GM23248 (cell line): Measurements from ENCODE around the gene SIPA1L3. TPM values are rescaled to one million over a fixed set of nuclear protein-coding genes. Genes with fewer than 3 reads are reported as not detected.
A peak's percentile ranks its signal among the peaks of the same experiment; 100 is the strongest.
"Not testable (repeated sequence)": the region's sequence is repeated elsewhere in the genome, so short reads cannot be mapped to it uniquely, and the experiment has no call there.

Experiments
- DNase-seq: peaks from one replicate; pipeline ENCODE4 v3.0.0-alpha.2; 2015
- H2AFZ ChIP-seq: fragments of 200-600 bp; sonication (generic); 2 replicates; pipeline ENCODE4 v1.6.1; 2016; ENCODE audit warnings: antibody characterized with exemption
- H3F3A ChIP-seq: fragments of 200-600 bp; sonication (generic); 2 replicates; pipeline ENCODE4 v1.6.1; 2016; ENCODE audit warnings: mild to moderate bottlenecking, antibody characterized with exemption, mixed run types; ENCODE audit not compliant: insufficient read depth
- H3K27ac ChIP-seq: fragments of 200-600 bp; sonication (generic); 2 replicates; pipeline ENCODE4 v1.5.1; 2016; ENCODE audit warnings: mild to moderate bottlenecking
- H3K27me3 ChIP-seq: fragments of 200-600 bp; sonication (generic); replicated peaks from 2 replicates; pipeline ENCODE4 v1.6.1; 2016; ENCODE audit warnings: mild to moderate bottlenecking; ENCODE audit not compliant: insufficient read depth
- H3K36me3 ChIP-seq: fragments of 200-600 bp; sonication (generic); 2 replicates; pipeline ENCODE4 v1.6.1; 2016; ENCODE audit warnings: low read depth, mild to moderate bottlenecking
- H3K4me1 ChIP-seq: fragments of 200-600 bp; sonication (generic); 2 replicates; pipeline ENCODE4 v1.6.1; 2016; ENCODE audit warnings: mild to moderate bottlenecking; ENCODE audit not compliant: insufficient read depth
- H3K4me2 ChIP-seq: fragments of 200-600 bp; sonication (generic); one replicate; pipeline ENCODE4 v1.6.1; 2016; ENCODE audit warnings: mild to moderate bottlenecking; ENCODE audit not compliant: unreplicated experiment
- H3K4me3 ChIP-seq: fragments of 200-600 bp; sonication (generic); 2 replicates; pipeline ENCODE4 v1.5.1; 2016; ENCODE audit warnings: mild to moderate bottlenecking
- H3K79me2 ChIP-seq: fragments of 200-600 bp; sonication (generic); 2 replicates; pipeline ENCODE4 v1.6.1; 2016; ENCODE audit warnings: mild to moderate bottlenecking; ENCODE audit not compliant: insufficient read depth
- H3K9ac ChIP-seq: fragments of 200-600 bp; sonication (generic); 2 replicates; pipeline ENCODE4 v1.6.1; 2016; ENCODE audit warnings: mild to moderate bottlenecking
- H3K9me2 ChIP-seq: fragments of 200-600 bp; sonication (generic); 2 replicates; pipeline ENCODE4 v1.6.1; 2016; ENCODE audit warnings: mixed run types, mild to moderate bottlenecking, moderate library complexity; ENCODE audit not compliant: insufficient read depth
- H3K9me3 ChIP-seq: fragments of 200-600 bp; sonication (generic); one replicate; pipeline ENCODE4 v1.6.1; 2017; ENCODE audit warnings: low read depth
- H4K20me1 ChIP-seq: fragments of 200-600 bp; sonication (generic); 2 replicates; pipeline ENCODE4 v1.6.0; 2016; ENCODE audit not compliant: insufficient read depth
- EZH2 ChIP-seq: fragments of 200-600 bp; sonication (generic); IDR thresholded peaks from 2 replicates; pipeline ENCODE4 v1.6.1; 2018; ENCODE audit warnings: antibody characterized with exemption, mild to moderate bottlenecking; ENCODE audit not compliant: insufficient read depth, poor library complexity, severe bottlenecking
- EZH2phosphoT487 ChIP-seq: fragments of 200-600 bp; sonication (generic); IDR thresholded peaks from 2 replicates; pipeline ENCODE4 v1.6.1; 2018; ENCODE audit warnings: antibody characterized with exemption, moderate library complexity, mild to moderate bottlenecking, low read depth; ENCODE audit not compliant: insufficient read depth
- WGBS, 2 experiments: methylation state at CpG; one replicate each; pipeline ENCODE4 v1.1.6; 2015 to 2017; ENCODE audit warnings: low lambda C conversion rate in 2 of 2, low coverage in 1 of 2; ENCODE audit errors: missing lambda C conversion rate in 2 of 2; 5-methylcytosine and 5-hydroxymethylcytosine counted together
- in situ Hi-C: fragments of 300-500 bp; cut with MboI; formaldehyde crosslinking; loops from 2 replicates; pipeline ENCODE4 v1.15.0; 2020
- polyA plus RNA-seq: library from polyadenylated mRNA; unstranded; fragments of >200 nt; fragmentation: Nextera tagmentation; extraction: Ambion mirVana; gene quantifications from 2 replicates; pipeline ENCODE4 v1.2.1, GENCODE V29; 2016
- total RNA-seq: library from RNA; depleted of rRNA; stranded (reverse); fragments of >200 nt; shearing (Covaris generic); gene quantifications from 2 replicates; pipeline ENCODE4 v1.2.3, GENCODE V29; 2014; rRNA removed

Gene SIPA1L3, protein sequence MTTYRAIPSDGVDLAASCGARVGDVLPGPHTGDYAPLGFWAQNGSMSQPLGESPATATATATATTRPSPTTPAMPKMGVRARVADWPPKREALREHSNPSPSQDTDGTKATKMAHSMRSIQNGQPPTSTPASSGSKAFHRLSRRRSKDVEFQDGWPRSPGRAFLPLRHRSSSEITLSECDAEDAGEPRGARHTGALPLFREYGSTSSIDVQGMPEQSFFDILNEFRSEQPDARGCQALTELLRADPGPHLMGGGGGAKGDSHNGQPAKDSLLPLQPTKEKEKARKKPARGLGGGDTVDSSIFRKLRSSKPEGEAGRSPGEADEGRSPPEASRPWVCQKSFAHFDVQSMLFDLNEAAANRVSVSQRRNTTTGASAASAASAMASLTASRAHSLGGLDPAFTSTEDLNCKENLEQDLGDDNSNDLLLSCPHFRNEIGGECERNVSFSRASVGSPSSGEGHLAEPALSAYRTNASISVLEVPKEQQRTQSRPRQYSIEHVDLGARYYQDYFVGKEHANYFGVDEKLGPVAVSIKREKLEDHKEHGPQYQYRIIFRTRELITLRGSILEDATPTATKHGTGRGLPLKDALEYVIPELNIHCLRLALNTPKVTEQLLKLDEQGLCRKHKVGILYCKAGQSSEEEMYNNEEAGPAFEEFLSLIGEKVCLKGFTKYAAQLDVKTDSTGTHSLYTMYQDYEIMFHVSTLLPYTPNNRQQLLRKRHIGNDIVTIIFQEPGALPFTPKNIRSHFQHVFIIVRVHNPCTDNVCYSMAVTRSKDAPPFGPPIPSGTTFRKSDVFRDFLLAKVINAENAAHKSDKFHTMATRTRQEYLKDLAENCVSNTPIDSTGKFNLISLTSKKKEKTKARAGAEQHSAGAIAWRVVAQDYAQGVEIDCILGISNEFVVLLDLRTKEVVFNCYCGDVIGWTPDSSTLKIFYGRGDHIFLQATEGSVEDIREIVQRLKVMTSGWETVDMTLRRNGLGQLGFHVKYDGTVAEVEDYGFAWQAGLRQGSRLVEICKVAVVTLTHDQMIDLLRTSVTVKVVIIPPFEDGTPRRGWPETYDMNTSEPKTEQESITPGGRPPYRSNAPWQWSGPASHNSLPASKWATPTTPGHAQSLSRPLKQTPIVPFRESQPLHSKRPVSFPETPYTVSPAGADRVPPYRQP (N-terminal part only)
- total RNA-seq (12.1 and 34.3 TPM in 2 replicates), polyA plus RNA-seq (2.6 and 3.7 TPM in 2 replicates)

- Histone ChIP-seq H3F3A (no peaks in the 10 kb centered on the region), H3K36me3 (no peaks in the 10 kb centered on the region), H3K9ac (peak within 1 kb of the TSS; percentile 84), H2AFZ (peak within 1 kb of the TSS; percentile 99), H3K9me2 (no peaks in the 10 kb centered on the region), H3K4me3 (peak within 1 kb of the TSS; percentile 93), H3K79me2 (peaks cover 51% of the 10 kb centered on the region), H3K4me2 (peak within 1 kb of the TSS; percentile 95), H3K27ac (peak within 1 kb of the TSS; percentile 45), H3K27me3 (no peaks in the 10 kb centered on the region), H4K20me1 (no peaks in the 10 kb centered on the region), H3K9me3 (no peaks in the 10 kb centered on the region), H3K4me1 (peaks cover 17% of the 10 kb centered on the region)
- in situ Hi-C loops: loop anchor here (25.0 kb wide), 1 partner anchor 180 kb away; no protein-coding TSS in a partner anchor
- TF ChIP-seq EZH2phosphoT487 (no peak), EZH2 (no peak)
- WGBS, 2 experiments: 1% methylated on average over 66 to 83 of the region's 95 CpGs
- DNase-seq: peak; percentile 100
Observed at GRCh38 chr19:37906869-37907734, at the start of gene SIPA1L3. Gene SIPA1L3, plus strand, starts transcription at chr19:37907208. Its CDS starts 174,358 bp downstream, at chr19:38081566.

DNA sequence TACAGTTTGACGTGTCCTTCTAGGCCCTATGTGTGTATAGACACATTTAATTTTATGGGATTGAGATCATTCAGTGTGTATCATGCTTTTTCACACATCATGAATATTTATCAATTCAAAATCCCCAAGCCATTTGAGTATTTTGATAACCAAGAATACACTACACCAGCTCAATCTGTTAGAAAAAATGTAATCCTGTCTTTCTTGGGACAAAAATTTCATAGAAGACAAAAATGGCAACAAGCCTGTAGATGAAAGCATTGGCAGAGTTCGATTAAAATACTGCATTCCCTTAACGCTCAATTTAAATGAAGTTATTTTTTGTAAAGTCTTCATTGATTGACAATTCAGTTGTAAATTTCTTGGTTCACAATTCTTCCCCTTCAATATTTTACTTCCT, 42.5 kb upstream of the SIPA1L3 start:
- no peak overlapping the region for H3K4me3 ChIP-seq
- no peaks in the 10 kb centered on the region for H4K20me1 ChIP-seq
- no peaks in the 10 kb centered on the region for H3K9me2 ChIP-seq
- no peak for DNase-seq
- in situ Hi-C loops: no loop called here
- no peaks in the 10 kb centered on the region for H3F3A ChIP-seq
- H3K9ac ChIP-seq: no peak overlapping the region
- 35 to 43% methylated on average over 3 of the region's 3 CpGs for whole genome bisulfite sequencing, 2 experiments
- H3K4me2 ChIP-seq: no peak overlapping the region
- H3K27me3 ChIP-seq: no peaks in the 10 kb centered on the region
- H3K36me3 ChIP-seq: no peaks in the 10 kb centered on the region
- H3K4me1 ChIP-seq: no peaks in the 10 kb centered on the region
- no peaks in the 10 kb centered on the region for H3K79me2 ChIP-seq
- TF ChIP-seq EZH2 (no peak), EZH2phosphoT487 (no peak)
- H3K27ac ChIP-seq: no peak overlapping the region
- H2AFZ ChIP-seq: no peak overlapping the region
- no peaks in the 10 kb centered on the region for H3K9me3 ChIP-seq

DNA sequence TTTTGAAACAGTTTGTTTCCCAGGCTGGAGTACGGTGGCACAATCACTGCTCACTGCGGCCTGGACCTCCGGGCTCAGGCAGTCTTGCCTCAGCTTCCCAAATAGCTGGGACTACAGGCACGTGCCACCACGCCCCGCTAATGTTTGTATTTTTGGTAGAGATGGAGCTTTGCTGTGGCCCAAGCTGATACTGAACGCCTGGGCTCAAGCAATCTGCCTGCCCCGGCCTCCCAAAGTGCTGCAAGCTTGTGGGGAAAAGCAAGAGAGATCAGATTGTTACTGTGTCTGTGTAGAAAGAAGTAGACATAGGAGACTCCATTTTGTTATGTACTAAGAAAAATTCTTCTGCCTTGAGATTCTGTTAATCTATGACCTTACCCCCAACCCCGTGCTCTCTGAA, 41.1 kb upstream of the SIPA1L3 start:
- WGBS, 2 experiments: 42 to 43% methylated on average over 8 of the region's 9 CpGs
- H3K4me3 ChIP-seq, H4K20me1 ChIP-seq, DNase-seq, in situ Hi-C loops, H3K79me2 ChIP-seq, H3K36me3 ChIP-seq, H3K4me2 ChIP-seq, H3K27ac ChIP-seq, H3K4me1 ChIP-seq, H3K27me3 ChIP-seq, H2AFZ ChIP-seq, H3F3A ChIP-seq, H3K9me3 ChIP-seq, H3K9me2 ChIP-seq, H3K9ac ChIP-seq: not testable (repeated sequence)
